ENCODE measurements around the gene OAS1.
A peak's percentile ranks its signal among the peaks of the same experiment; 100 is the strongest.
"Not testable (repeated sequence)": the region's sequence is repeated elsewhere in the genome, so short reads cannot be mapped to it uniquely, and the experiment has no call there.

Gene OAS1

GRCh38 chr12:112900298-112901145 is 6.2 kb upstream of the OAS1 start:
- peak; percentile 48 for DNase-seq

GRCh38 chr12:112901271-112901670 is 5.5 kb upstream of the OAS1 start:
- DNase-seq = no peak

DNA sequence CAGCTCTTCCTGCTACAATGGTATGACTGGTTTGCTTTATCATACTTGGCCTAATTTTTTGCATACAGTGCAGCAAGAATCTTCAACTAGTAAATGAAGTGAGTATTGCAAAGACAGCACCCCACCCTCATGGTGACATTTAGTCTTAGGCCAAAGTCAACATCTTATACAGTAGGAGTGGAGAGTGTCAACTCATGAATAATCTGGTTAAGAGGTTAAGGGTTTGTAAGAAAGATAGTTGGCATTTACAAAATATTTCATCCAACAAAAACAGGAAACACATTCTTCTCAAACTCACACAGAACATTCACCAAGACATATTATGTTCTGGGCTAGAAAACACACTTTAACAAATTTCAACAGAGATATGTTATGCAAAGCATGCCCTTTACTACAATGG is 2.2 kb upstream of the OAS1 start:
- DNase-seq = no peak

DNA sequence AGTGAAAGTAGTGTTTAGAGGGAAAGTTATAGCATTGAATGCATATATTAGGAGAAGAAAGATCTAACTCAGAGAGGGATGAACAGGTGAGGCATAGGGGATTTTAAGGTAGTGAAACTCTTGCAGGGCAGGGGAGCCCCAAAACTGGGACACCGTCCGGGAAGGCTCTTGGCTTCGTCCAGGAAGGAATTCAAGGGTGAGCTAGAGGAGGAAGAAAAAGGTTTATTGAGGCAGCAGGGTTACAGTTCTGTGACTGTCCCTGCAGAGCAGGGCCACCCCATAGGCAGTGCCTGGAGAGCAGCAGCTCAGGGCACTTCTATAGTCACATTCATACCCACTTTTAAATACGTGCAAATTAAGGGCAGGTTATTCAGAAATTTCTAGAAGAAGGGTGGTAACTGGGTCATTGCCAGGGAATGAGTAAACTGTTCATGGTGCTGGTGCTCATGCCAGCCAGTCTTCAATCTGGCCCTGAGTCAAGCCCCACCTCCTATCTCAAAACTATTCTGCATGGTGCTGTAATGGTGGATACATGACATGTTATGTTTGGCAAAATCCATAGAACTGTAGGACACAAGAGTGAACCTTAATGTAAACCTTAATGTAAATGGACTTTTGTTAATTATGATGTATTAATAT is 1.2 kb upstream of the OAS1 start:
- no peak for DNase-seq

GRCh38 chr12:112907415-112908157 is 824 bp downstream of the OAS1 start:
- no peak for DNase-seq

- DNase-seq = no peak
Observed at GRCh38 chr12:112908548-112908947, 1.8 kb downstream of the OAS1 start.

DNA sequence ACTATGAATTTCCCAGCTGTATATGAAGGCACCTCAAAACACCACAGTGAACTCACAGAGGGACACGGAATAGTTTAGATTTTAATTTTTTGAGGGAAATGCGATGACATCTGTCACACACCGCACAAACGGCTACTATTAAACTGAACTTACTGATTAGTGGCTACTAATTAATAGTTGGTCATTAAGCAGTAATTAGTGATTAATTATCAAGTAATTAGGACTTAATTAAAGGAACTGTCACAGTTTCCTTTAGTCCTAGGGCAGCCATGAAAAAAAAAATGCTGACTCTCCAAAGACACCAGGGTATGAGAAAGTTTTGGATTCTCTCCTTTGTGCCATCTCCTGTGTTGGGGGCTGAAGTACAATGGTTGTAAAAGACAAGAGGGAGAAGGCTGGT is 2.9 kb downstream of the OAS1 start:
- DNase-seq = no peak

DNA sequence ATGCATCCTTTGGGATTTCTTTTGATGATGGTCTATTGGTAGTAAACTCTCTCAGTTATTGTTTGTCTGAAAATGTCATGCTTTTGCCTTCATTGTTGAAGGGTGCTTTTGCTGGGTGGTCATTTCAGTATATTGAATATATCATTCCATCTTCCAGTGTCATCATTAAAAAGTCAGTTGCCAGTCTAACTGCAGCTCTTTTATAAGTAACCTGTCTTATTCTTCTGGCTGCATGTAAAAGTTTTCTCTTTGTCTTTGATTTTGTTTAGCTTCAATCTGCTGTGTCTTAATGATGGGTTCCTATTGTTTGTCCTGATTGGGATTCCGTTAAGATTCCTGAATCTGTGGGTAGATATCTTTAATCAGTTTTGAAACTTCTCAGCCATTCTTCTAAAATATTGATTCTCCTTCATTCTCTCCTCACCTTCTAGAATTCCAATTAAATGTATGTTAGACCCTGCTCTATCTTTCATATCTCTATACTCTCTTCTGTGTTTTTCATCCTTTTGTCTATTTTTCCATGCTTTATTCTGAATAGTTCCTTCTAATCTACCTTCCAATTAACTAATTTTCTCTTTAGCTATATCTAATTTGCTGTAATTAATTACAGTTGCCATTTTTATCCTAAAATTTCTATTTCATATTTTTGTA is 6.4 kb downstream of the OAS1 start:
- no peak for DNase-seq

DNA sequence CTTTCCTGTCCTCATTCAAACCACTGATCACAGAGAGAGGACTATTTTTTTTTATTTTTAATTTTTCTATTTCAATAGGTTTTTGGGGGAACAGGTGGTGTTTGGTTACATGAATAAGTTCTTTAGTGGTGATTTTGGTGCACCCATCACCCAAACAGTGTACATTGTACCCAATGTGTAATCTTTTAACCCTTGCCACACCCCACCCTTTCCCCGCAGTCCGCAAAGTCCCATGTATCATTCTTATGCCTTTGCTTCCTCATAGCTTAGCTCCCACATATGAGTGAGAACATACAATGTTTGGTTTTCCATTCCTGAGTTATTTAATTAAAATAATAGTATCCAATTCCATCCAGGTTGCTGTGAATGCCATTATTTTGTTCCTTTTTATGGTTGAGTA is 7.1 kb downstream of the OAS1 start:
- DNase-seq = not testable (repeated sequence)

DNA sequence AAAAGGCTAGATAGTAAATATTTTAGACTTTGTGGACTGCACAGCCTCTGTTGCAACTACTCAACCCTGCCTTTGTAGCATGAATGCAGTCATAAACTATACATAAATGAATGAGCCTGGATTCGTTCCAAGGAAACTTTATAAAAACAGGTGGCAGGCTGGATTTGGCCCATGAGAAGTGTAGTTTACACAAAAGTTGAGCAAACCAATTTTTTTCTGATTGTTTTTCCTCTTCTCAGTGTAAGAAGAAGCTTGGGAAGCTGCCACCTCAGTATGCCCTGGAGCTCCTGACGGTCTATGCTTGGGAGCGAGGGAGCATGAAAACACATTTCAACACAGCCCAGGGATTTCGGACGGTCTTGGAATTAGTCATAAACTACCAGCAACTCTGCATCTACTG is 9.5 kb downstream of the OAS1 start:
- DNase-seq = no peak

- DNase-seq = no peak
Observed at GRCh38 chr12:112919121-112919520, 12.4 kb downstream of the OAS1 start.

- no peak for DNase-seq
Observed at GRCh38 chr12:112924986-112925385, 18.2 kb downstream of the OAS1 start.

- not testable (repeated sequence) for DNase-seq
Observed at GRCh38 chr12:112926416-112927033, 19.8 kb downstream of the OAS1 start.

DNA sequence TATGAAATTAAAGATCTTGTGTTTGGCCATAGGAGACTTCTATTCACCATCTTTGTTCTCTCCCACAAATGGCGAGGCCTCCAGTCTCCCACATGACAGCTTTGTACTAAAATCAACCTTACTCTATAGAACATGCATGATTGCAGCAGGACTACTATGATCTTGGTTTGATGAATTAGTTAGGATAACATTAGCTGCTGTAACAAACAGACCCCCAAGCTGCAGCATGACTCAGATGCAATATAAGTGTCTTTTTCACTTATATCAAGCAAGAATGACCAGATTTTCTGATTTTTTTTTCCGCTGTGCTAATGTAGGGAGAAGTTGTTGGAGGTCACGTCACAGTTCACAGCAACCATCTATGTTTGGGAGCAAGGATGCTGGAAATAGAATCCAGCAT is 20.7 kb downstream of the OAS1 start:
- no peak for DNase-seq

GRCh38 chr12:112927925-112928324 is 21.2 kb downstream of the OAS1 start:
- DNase-seq = no peak

GRCh38 chr12:112928978-112929377 is 22.2 kb downstream of the OAS1 start:
- no peak for DNase-seq

DNA sequence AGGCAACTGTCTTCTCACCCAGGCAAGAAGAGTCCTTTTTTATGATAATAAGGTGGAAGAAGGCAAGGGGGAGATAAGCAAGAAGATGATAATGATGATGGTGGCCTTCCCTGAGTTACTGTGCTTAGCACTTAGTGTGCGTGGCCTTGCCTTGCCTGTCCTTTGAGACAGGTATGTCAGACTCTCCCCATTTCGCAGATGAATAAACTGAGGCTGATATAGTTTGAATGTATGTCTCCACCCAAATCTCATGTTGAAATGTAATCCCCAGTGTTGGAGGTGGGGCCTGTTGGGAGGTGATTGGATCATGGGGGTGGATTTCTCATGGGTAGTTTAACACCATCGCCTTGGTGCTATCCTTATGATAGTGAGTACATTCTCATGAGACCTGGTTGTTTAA is 23.0 kb downstream of the OAS1 start:
- no peak for DNase-seq

DNA sequence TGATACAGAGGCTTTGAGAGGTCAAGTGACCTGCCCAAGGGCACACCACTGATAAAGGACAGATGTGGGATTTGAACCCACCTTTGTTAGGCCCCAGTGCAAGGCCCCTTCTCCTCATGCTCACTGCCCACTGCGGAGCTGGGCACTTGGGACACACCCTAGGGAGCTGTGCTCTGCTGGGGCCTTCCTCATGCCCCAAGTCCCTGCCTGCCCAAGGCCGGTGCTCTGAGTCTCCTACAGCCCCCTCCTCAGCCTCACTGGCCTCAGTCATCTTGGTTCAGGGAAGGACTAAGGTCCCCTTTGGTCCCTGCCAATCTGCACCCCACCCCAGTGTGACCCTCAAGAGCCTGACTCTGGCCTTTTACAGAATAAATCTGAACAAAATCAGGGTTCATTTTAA is 23.6 kb downstream of the OAS1 start:
- no peak for DNase-seq

- DNase-seq = no peak
Observed at GRCh38 chr12:112932485-112933128, 25.8 kb downstream of the OAS1 start.

GRCh38 chr12:112933129-112933505 is 26.4 kb downstream of the OAS1 start:
- no peak for DNase-seq

- DNase-seq = no peak
Observed at GRCh38 chr12:112936264-112936663, 29.5 kb downstream of the OAS1 start.

DNA sequence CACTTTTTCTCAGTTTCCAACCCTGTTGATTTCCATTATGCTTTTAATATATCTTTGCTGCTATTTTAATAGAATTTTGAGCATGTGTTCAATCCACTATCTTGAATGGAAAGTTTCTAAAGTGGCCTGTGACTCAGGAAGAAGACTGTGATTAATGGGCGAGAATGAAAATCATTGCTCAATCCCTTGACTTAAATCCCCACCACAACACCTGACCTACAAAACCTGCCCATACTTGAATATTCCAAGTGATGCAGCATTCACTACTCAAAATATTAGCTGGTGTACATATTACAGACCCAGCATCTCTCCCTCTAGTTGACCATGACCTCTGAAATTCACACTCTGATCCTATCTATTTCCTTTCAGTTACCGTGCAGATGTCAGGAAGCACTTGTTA is 30.2 kb downstream of the OAS1 start:
- no peak for DNase-seq
